HG03378 (cell line): ENCODE measurements around the gene MAS1.
"Not testable (repeated sequence)": the region's sequence is repeated elsewhere in the genome, so short reads cannot be mapped to it uniquely, and the experiment has no call there.

ENCODE experiments used
- ATAC-seq: cut with Tn5 transposase; IDR thresholded peaks from one replicate; pipeline ENCODE4 v1.9.1; 2021; ENCODE audit warnings: mild to moderate bottlenecking, moderate library complexity; ENCODE audit not compliant: unreplicated experiment

Gene MAS1

DNA sequence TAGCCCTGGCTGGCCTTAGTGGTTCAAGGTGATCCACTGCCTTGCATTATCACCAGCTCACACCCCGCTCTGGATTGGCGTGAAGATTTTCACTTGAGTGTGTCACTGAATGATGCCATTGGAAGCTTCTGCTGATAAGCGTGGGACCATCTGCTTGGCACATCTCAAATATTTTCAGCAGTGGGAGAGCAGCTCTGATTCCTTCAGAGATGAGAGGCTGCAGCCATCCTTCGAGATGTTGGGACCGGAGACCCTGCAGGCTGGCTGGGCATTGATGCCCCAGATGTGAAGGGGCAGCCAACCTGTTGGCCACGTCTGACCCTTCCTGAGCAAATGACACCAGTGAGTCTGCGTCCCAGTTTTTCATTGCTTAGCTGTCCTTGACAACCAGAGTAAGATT, at the start of gene MAS1:
TSS of gene MAS1 (plus strand) at position 197 of the 400 bp plus-strand sequence. CDS start 15,968 bp downstream, outside the sequence.
- no peak for ATAC-seq

DNA sequence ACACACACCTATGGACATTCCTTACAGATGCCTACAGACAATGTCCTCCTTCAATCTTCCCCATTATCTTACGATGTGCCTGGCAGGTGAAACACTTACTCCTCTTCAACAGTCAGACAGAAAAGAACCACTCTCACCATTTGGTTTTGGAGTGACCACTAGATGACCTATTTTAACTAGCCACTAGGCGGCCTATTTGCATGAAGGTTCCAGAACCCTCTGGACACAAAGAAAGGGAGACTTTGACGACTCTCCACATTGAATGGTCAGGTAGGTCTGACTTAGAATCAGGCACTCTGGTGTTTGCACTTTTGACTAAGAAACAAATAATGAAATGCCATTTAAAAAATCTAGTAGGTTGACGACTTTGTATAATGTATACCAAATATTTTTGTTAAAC, 48.8 kb upstream of the MAS1 start:
- ATAC-seq: no peak

DNA sequence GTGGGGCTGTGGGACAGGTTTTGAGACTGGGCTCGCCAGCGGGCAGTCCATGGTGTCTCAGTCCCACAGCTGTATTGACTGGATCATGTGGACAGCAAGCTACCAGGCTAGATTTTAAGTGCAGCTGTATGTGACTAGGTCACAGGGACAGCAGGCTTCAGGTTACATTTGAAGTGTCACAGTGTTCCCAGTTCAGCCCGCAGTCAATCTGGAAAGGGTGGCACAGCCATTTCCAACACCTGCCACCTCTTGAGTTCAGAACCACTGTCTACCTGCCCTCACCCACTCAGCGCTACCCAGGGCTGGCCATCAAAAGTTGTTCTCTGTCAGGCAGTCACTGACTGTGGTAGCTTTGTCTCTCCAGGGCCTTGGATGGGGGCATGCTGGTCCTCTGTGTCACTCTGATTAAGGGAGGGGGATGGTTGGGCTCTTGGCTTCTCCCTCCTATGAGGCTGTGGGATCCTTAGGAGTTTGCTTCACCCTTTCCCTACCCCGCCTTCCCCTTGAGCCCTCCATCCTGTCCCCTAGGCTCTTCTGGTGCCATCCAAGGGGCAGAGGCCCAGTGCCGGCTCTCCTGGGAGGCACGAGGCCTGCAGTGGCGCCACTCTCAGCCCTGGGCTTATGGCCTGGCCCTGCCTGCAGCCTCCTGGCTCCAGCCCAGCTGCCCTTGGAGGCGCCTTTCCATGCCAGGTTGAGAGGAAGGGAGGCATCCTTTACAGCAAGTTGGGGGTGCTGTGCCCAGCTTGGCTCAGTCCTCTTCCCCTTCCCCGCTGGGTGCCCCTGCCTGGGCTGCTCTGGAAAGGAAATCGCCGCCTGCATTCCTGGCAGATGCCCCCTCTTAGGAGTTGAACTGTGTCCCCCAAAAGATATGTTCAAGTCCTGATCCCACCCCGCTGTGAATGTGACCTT, 45.8 kb upstream of the MAS1 start:
- no peak for ATAC-seq

DNA sequence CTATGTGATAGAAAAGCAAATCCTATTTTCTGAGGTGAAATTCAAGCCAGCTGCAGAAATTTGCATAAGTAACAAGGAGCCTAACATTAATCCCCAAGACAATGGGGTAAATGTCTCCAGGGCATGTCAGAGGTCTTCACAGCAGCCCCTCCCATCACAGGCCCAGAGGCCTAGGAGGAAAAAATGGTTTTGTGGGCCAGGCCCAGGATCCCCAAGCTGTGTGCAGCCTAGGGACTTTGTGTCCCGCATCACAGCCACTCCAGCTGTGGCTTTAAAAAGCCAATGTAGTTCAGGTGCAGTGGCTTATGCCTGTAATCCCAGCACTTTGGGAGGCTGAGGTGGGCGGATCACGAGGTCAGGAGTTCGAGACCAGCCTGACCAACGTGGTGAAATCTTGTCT, 42.2 kb upstream of the MAS1 start:
- not testable (repeated sequence) for ATAC-seq

DNA sequence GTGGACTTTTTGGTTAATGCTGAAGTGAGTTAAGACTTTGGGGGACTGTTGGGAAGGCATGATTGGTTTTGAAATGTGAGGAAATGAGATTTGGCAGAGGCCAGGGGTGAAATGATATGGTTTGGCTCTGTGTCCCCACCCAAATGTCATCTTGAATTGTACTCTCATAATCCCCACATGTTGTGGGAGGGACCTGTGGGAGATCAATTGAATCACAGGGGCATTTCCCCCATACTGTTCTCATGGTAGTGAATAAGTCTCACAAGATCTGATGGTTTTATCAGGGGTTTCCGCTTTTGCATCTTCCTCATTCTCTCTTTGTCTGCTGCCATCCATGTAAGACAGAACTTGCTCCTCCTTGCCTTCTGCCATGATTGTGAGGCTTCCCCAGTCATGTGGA, 40.9 kb upstream of the MAS1 start:
- ATAC-seq: not testable (repeated sequence)

DNA sequence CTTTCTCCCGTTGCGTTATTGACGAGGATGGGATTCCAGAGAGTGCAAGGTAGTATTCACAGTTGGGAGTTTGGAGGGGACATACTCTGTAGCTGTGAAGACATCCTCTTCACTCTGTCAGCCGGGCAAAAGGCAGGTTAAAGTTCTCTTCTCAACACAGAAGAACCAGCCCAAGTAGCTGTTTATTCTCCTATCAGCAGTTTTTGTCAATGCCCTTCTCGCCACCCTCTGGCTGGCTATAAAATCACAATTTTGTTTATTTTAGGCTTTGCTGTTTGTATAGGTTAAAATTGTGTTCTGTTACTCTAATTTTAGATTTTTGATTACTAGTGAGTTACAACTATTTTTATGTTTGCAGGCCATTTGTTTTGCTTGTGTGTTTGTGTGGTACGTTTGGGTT, 37.9 kb upstream of the MAS1 start:
- no peak for ATAC-seq

DNA sequence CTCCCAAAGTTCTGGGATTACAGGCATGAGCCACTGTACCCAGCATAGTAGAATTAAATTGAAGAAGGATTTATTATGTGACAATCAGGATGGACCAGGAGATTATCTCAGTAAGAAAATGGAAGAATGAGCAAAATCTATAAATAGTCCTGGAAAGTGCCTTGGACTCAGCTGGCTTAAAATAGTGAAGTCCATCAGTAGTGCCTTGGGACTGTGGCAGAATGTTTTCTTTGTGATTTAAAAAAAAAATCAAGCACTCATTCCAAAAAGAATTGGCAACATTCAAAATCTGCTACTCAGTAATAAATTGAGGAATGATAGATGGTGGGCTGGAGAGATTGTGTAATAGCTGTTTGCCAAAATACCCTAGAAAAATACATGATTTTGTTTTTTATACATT, 37.0 kb upstream of the MAS1 start:
- ATAC-seq: no peak

DNA sequence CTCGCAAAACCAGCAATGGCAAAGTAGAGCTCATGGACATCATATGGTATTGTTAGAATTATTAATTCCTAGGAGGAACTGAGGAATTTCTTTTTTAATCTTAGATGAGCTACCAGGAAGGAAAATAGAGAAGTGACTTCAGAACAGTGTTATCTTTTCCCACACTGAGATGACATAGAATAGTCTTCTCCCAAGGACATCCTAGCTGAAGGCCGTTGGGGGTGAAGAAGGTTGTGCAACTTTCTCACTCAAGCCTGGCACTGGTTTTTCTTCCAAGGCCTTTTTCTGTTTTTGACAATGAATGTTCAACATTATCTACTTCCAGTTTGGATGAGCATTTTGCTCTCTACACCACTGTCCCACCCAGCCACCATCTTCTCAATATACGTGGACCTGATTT, 35.8 kb upstream of the MAS1 start:
- no peak for ATAC-seq

DNA sequence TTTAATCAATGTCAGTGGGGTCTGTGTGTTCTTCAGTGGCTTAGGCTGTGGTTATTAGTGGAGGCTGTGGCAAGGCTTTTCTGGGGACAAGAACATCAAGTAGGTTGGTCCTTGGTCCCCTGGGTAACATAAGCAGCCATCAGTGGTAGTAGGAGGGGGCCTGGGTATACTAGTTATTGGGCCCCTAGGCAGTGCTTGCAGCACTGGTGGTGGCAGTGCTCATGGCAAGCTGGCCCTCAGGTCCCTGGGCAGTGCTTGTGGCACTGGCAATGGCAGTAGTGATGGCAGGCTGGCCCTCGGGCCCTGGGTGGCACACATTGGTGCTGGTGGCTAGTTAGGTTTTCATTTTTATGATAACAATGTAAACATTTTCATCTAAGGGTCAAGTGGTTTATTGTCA, 32.5 kb upstream of the MAS1 start:
- ATAC-seq: no peak

DNA sequence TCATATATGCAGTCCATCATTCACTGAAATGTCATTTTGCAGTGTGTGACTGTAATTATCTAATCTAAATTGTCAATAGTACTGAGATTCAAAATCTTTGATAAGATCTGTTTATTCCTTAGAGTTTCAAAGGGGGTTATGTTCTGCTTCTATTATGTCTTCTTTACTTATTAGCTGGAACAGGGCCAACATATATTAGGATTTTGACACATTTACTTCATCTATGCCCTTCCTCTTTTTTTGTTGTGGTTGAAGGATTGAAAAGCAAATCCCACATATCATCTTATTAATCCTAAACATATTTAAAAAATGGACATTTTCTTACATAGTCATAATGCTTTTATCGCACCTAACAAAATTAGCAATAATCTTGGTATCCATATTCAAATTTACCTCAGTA, 30.3 kb upstream of the MAS1 start:
- ATAC-seq: no peak

DNA sequence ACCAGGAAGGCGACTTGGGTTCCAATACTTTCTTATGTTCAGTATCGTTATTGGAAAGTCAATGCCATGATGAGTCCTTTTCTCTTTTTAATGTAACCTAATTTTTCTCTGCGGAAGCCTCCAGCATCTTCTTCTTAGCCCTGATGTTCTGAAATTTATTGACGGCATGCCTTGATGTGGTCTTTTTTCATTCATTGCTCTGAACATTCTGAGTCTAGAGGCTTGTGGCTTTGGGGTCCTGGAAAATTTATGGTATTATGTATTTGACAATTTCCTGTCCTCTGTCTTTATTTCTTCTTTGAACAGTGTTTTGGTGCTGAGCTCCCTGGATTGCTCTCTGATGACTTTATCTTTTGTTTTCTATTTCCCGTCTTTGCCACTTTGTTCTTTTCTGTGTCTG, 28.7 kb upstream of the MAS1 start:
- no peak for ATAC-seq

DNA sequence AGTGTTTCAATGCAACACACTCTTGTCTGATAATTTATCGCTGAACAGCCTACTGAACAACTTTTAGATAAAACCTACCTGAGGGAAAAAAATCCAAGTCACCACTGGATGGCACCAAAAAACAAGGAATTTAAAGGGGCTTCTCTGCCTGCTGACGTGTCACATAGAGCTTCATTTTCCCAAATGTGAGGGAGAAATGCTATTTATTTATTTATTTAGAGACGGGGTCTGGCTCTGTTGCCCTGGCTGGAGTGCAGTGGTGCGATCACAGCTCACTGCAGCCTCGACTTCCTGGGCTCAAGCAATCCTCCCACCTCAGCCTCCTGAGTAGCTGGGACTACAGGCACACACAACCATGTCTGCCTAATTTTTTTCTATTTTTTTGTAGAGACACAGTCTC, 27.4 kb upstream of the MAS1 start:
- not testable (repeated sequence) for ATAC-seq

DNA sequence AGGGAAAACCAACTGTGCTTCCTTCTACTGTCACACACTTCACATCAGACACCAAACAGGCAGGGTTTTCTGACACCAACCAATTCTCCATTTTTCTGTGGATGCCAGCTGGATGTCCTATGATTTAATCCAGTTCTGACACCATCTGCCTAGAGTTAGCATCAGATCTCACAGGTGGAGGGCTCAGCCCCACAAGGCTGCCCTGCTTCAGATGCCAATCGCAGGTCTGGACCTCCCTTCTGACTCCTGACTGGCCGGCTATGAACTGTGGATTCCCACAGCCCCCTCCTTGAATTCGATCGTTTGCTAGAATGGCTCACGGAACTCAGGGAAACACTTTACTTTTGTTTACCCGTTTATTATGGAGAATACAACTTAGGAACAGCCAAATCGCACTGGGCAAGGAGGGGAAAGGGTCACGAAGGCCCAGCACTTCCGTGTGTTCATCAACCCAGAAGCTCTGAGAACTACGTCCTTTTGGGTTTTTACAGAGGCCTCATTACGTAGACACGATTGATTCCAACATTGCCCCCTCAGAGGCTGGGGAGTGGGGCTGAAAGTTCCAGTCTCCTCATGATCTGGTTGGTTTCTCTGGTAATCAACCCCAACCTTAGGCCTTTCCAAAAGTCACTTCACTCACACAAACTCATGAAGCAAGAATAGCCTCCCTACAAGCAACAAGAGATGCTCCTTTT, 25.4 kb upstream of the MAS1 start:
- ATAC-seq: no peak

DNA sequence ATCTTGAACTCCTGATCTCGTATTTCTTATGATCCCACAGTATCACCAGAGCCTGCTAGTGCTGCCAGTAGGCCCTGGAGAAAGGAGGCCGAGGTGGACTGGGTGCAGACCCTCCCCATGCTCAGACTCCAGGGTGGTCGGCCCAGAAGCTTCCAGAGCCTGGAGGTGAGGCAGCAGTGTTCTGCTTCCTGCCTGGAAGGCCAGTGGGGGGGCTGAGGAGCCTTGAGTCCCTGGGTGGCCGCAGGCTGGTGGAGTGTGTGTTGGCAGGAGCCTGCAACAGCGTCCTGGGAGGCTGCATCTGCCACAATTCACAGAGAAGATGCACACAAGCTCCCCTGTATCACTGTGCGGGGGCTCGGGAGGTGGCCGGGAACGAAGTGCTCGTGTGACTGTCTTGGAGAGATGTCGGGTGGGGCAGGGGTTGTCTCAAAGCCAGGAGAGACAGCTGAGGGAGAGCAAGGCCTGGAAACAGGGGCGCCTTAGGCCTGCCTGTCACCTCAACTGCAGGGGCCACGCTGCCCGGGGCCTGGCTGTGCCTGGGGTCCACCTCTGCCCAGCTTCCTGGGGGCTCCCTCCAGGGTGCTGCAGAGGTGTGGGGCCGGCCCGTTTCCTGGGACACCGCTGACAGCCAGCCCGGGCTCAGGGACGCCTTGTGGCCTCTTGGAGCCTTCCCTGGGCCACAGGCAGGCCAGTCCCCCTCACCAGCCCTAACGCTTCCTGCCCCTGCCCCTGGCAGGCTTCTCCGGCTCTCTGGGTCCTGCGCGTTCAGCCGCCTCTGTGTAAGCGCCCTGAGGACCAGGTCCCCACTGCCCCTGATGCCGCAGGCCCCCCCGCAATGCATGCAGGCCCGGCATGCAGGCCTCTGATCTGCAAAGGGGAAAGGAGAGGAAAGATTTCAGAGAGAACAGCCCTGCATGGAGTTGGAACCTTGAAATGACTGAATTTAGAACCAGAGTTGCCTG, 24.2 kb upstream of the MAS1 start:
- no peak for ATAC-seq

DNA sequence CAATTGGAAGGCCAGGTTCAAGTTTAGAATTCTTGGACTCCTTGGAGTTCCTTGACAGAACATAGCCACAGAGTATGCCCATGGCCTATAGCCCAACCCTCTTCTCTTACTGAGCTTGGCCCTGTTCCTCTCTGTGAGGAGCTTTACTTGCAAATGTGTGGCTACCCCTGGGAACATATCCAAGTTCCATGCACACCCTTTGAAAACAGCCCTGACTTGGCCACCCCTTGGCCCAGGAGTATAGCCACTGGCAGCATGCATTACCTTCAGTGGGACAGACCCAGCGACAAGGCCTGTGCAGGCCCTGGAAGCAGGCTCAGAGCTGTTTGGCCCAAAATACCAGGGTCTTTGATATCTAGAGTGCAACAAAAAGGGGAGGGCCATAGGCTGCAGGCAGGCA, 19.5 kb upstream of the MAS1 start:
- no peak for ATAC-seq

DNA sequence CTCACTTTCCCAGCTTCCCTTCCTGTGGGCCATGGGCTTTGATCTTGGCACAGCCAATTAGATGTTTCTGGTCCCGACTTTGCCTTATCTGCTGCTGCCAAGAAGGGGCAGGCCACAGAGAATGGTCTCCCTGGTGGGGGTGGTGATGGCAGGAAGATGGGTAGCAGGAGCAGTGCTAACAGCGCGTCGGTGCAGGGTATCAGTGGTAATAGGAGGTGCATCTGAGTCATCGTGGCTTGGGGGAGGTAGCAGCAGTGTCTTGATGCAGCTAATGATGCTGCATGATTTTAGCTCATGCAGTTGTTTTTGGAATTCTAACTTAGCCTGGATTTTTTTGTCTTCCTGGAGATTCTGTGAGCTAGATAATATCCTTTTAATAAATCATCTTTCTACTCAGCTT, 18.9 kb upstream of the MAS1 start:
- no peak for ATAC-seq

DNA sequence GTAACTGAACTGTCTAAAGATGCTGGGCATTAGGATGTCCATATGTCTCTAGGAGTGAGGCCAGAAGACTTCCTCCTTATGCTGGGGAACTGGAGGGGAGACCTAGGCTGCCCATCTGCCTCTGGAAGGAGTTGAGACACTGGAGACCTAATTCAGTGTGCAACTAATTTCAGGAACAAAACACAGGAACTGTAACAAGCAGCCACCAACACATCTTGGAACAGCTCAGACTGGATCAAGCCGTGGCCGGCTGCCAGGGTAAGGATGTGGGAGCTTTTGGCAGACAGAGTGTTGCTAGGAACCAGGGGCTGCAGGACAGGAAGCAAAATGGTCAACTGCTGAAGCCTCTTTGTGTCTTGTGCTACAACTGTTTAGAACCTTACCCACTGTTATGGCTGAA, 16.4 kb upstream of the MAS1 start:
- ATAC-seq: no peak

DNA sequence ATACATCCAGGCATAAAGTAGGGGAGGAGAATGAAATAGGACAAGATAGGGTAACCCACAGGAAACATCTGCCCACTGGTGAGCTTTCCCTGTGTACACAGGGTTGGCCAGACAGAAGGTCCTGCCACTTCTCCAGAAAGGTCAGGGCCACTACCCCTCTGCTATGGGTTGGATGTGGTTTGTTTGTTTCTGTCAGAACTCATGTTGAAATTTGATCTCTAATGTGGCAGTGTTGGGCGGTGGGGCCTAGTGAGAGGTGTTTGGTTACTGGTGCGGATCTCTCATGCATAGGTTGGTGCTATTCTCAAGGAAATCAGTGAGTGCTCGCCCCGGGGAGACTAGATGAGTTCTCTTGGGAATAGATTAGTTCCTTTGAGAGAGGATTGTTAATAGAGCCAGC, 15.6 kb upstream of the MAS1 start:
- peak; percentile 80 for ATAC-seq

DNA sequence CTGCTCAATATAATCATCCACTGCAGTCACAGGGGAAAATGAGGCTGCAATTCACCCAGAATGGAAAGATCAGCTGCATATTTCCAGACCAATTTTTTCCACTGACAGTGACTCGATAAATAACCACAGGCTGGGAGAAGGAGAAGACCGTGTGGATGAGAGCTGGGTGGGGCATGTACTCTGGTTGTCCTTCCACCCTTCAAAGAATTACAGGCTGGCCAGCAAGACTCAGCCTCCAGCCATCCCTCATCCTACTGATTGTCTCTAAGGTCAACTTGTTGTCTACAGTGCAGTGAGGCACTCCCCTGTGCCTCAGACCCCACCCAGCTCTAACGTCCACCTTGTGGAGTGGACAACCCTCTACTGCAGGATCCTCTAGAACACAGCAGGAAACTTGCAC, 14.5 kb upstream of the MAS1 start:
- no peak for ATAC-seq

DNA sequence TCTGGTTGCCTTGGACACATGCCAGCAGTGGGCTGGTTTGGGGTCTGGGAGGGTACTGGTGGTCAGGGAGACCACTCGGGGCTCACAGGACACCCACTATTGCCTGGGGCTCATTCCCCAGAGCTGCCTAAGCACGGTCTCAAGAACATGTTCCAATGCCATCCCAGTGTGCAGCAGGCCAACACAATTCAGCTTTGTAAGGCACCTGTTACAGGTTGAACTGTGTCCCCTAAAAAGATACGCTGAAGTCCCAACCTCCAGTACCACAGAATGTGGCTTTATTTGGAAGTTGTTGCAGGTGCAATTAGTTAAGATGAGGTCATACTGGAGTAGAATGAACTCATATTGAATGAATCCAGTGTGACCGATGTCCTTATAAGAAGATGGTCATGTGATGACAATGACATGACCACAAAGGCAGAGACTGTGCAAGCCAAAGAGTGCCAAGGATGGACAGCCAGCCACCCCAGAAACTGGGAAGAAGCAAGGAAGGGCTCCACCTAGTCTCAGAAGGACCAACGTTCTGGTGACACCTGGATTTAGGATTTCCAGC, 13.5 kb upstream of the MAS1 start:
- no peak for ATAC-seq

DNA sequence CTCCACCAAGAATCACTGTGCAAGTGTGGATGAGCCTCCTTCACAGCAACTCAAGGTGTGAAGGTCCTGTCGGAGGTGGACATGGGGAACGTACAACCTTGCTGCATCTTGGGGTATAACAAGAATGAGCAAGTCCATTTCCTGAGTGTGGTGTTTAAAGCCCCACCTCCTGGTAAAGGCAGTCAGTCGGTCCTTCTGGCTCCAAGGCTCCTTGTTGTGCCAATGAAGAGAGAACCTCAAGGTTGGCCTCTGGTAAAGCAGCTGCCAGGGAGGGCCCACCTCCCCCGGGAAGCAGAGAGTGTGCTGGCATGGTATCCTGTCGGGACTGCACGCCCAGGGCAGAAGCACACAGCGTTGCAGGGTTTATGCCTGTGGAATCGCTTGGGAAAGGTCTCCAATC, 12.4 kb upstream of the MAS1 start:
- ATAC-seq: no peak
